ENCODE measurements around the gene LRPAP1.

GRCh38 chr4:3573131-3573530 lies 40.9 kb upstream of the LRPAP1 start:
- TF ChIP-seq, protein P1, sequence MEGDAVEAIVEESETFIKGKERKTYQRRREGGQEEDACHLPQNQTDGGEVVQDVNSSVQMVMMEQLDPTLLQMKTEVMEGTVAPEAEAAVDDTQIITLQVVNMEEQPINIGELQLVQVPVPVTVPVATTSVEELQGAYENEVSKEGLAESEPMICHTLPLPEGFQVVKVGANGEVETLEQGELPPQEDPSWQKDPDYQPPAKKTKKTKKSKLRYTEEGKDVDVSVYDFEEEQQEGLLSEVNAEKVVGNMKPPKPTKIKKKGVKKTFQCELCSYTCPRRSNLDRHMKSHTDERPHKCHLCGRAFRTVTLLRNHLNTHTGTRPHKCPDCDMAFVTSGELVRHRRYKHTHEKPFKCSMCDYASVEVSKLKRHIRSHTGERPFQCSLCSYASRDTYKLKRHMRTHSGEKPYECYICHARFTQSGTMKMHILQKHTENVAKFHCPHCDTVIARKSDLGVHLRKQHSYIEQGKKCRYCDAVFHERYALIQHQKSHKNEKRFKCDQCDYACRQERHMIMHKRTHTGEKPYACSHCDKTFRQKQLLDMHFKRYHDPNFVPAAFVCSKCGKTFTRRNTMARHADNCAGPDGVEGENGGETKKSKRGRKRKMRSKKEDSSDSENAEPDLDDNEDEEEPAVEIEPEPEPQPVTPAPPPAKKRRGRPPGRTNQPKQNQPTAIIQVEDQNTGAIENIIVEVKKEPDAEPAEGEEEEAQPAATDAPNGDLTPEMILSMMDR (IDR thresholded peaks at IDR 0.05): no peak
- no peak for TF ChIP-seq POLR2AphosphoS5 (IDR thresholded peaks at IDR 0.05; ENCODE audit: insufficient read depth in 1 of 2, low read depth in 1 of 2)

All from vagina (tissue), 2 donors.